A673 (cell line): Measurements from ENCODE around the gene CRK. TPM values are rescaled to one million over a fixed set of nuclear protein-coding genes. Genes with fewer than 3 reads are reported as not detected.

Source experiments
- BruUV-seq: library from RNA; stranded (reverse); fragments of 400-500 nt; replicated peaks from 2 replicates; lab custom pipeline; 2021; lab: Mats Ljungman, UMichigan
- CTCF ChIA-PET: fragments of 300-600 bp; sonication (Branson Sonifier 250); formaldehyde crosslinking; loops from one replicate; lab custom pipeline; 2022; ENCODE audit warnings: antibody characterized with exemption; lab: Charles Lee
- POLR2A ChIA-PET: fragments of 300-600 bp; sonication (Branson Sonifier 250); formaldehyde crosslinking; loops from one replicate; lab custom pipeline; 2022; ENCODE audit warnings: antibody characterized with exemption; ENCODE audit not compliant: low non-redundant PET; lab: Charles Lee
- DNase-seq: peaks from one replicate; pipeline ENCODE4 v3.0.0-alpha.2; 2015; ENCODE audit warnings: low spot score
- H3K27ac ChIP-seq: fragments of 200-600 bp; sonication (generic); 2 replicates; pipeline ENCODE4 v1.5.1; 2016; ENCODE audit warnings: mixed run types, low read depth, mild to moderate bottlenecking, mixed read lengths, antibody characterized with exemption, low read length; ENCODE audit not compliant: poor library complexity, severe bottlenecking
- H3K27me3 ChIP-seq: fragments of 200-600 bp; sonication (generic); replicated peaks from 2 replicates; pipeline ENCODE4 v1.6.1; 2017; ENCODE audit warnings: mixed run types, low read depth, mild to moderate bottlenecking, mixed read lengths, antibody characterized with exemption, low read length; ENCODE audit not compliant: insufficient read depth, poor library complexity
- H3K36me3 ChIP-seq: fragments of 200-600 bp; sonication (generic); 2 replicates; pipeline ENCODE4 v1.6.1; 2016; ENCODE audit warnings: mixed run types, mild to moderate bottlenecking, mixed read lengths, antibody characterized with exemption, low read length; ENCODE audit not compliant: insufficient read depth, poor library complexity, severe bottlenecking
- H3K4me1 ChIP-seq: fragments of 200-600 bp; sonication (generic); 2 replicates; pipeline ENCODE4 v1.6.1; 2017; ENCODE audit warnings: mixed run types, mild to moderate bottlenecking, mixed read lengths, antibody characterized with exemption, low read length; ENCODE audit not compliant: insufficient read depth, poor library complexity, severe bottlenecking
- H3K4me3 ChIP-seq: fragments of 200-600 bp; sonication (generic); 2 replicates; pipeline ENCODE4 v1.5.1; 2016; ENCODE audit warnings: low read depth, mixed run types, mild to moderate bottlenecking, mixed read lengths, low read length; ENCODE audit not compliant: poor library complexity, severe bottlenecking
- H3K9me3 ChIP-seq: fragments of 200-600 bp; sonication (generic); 2 replicates; pipeline ENCODE4 v1.6.1; 2016; ENCODE audit warnings: mixed run types, low read depth, mild to moderate bottlenecking, mixed read lengths, antibody characterized with exemption, low read length; ENCODE audit not compliant: poor library complexity, severe bottlenecking
- CTCF ChIP-seq: fragments of 300-800, 200-600 bp; sonication (generic); conservative IDR thresholded peaks from 2 replicates; pipeline ENCODE4 v1.5.1; 2017; ENCODE audit warnings: low read depth, mild to moderate bottlenecking, antibody characterized with exemption, low read length, moderate library complexity, mixed read lengths
- EZH2 ChIP-seq: fragments of 200-600 bp; sonication (generic); IDR thresholded peaks from 2 replicates; pipeline ENCODE4 v1.6.1; 2017; ENCODE audit warnings: borderline replicate concordance, low read depth, mild to moderate bottlenecking, mixed read lengths, antibody characterized with exemption, low read length; ENCODE audit not compliant: poor library complexity, severe bottlenecking
- intact Hi-C: fragments of 100-400 bp; cut with micrococcal nuclease; formaldehyde crosslinking; loops from one replicate; pipeline ENCODE4 v1.10.0; 2022; ENCODE audit not compliant: unreplicated experiment
- total RNA-seq: library from RNA; stranded (reverse); gene quantifications from 2 replicates; pipeline ENCODE4 v1.2.3, GENCODE V29; 2021

CRK gene
- total RNA-seq, 1 experiment from 2014 or later: 85.9 TPM

GRCh38 chr17:1482680-1483079, 26.6 kb upstream of the CRK start:
- peaks cover 10% of the 10 kb centered on the region for H3K4me1 ChIP-seq
- no peak overlapping the region for H3K4me3 ChIP-seq
- intact Hi-C loops: no loop called here
- no peak overlapping the region for H3K27ac ChIP-seq
- no TSS peak for BruUV-seq
- no peaks in the 10 kb centered on the region for H3K27me3 ChIP-seq
- TF ChIP-seq EZH2 (no peak), CTCF (no peak)
- peaks cover 41% of the 10 kb centered on the region for H3K36me3 ChIP-seq
- CTCF ChIA-PET: interaction anchor here (0.5 kb wide), 1 partner anchor 216 kb away, joined by 3 read pairs; no protein-coding TSS in a partner anchor
- H3K9me3 ChIP-seq: no peaks in the 10 kb centered on the region
- DNase-seq: no peak
- POLR2A ChIA-PET: no interaction called here

- no TSS peak for BruUV-seq
- H3K9me3 ChIP-seq: no peaks in the 10 kb centered on the region
- H3K4me1 ChIP-seq: peaks cover under 1% of the 10 kb centered on the region
- no peak overlapping the region for H3K27ac ChIP-seq
- H3K27me3 ChIP-seq: no peaks in the 10 kb centered on the region
- intact Hi-C loops: no loop called here
- H3K36me3 ChIP-seq: peaks cover 48% of the 10 kb centered on the region
- no peak for DNase-seq
- ChIA-PET CTCF (no interaction called here), POLR2A (no interaction called here)
- TF ChIP-seq EZH2 (no peak), CTCF (no peak)
- H3K4me3 ChIP-seq: no peak overlapping the region
Measured at GRCh38 chr17:1481736-1482135, 25.7 kb upstream of the CRK start.

- no peaks in the 10 kb centered on the region for H3K27me3 ChIP-seq
- no peak for DNase-seq
- H3K36me3 ChIP-seq: peaks cover 51% of the 10 kb centered on the region
- H3K27ac ChIP-seq: no peak overlapping the region
- no peak overlapping the region for H3K4me3 ChIP-seq
- BruUV-seq: no TSS peak
- H3K9me3 ChIP-seq: no peaks in the 10 kb centered on the region
- TF ChIP-seq EZH2 (no peak), CTCF (no peak)
- ChIA-PET CTCF (no interaction called here), POLR2A (no interaction called here)
- no peaks in the 10 kb centered on the region for H3K4me1 ChIP-seq
- intact Hi-C loops: no loop called here
Measured at GRCh38 chr17:1480747-1481465, 24.9 kb upstream of the CRK start.
